Sigmoid colon (tissue), 3 donors: ENCODE measurements around the gene FAM9C.

Source experiments
- CTCF ChIP-seq, 4 experiments: fragments of 450-650 bp in 3 of 4; fragments of 200-600 bp in 1 of 4; IDR thresholded peaks; one replicate each; pipeline ENCODE4 v1.5.1; 2016 to 2019; ENCODE audit warnings: antibody characterized with exemption in 4 of 4, mild to moderate bottlenecking in 3 of 4, moderate library complexity in 2 of 4
- POLR2A ChIP-seq, 2 donors: fragments of 450-650 bp; IDR thresholded peaks; one replicate each; pipeline ENCODE4 v1.6.1; 2016; ENCODE audit warnings: antibody characterized with exemption in 2 of 2, mild to moderate bottlenecking in 2 of 2, moderate library complexity in 2 of 2

GRCh38 chrX:13068651-13069050 is 24.2 kb upstream of the FAM9C start:
- TF ChIP-seq POLR2A (IDR thresholded peaks at IDR 0.05) (no peak), CTCF (IDR thresholded peaks at IDR 0.05) (no peak)
